Coronary artery (tissue), 2 donors: ENCODE data around the gene RBL2.

Experiments
- DNase-seq: peaks from one replicate; pipeline ENCODE4 v3.0.0-alpha.2; 2017; ENCODE audit warnings: low spot score
- H3K27ac ChIP-seq, 2 donors: fragments of 200-600 bp; sonication (generic); one replicate each; pipeline ENCODE4 v1.5.1; 2016 to 2019
- H3K4me3 ChIP-seq: fragments of 200-600 bp; sonication (generic); 2 replicates; pipeline ENCODE4 v1.5.1; 2016; ENCODE audit warnings: mild to moderate bottlenecking, moderate library complexity
- TF ChIP-seq, protein P1 (sequence below): fragments of 200-600 bp; sonication (generic); IDR thresholded peaks from one replicate; pipeline ENCODE4 v1.5.1; 2019; ENCODE audit warnings: antibody characterized with exemption

RBL2 gene

GRCh38 chr16:53523126-53523804 is 89.0 kb downstream of the RBL2 start:
- TF ChIP-seq, protein P1, sequence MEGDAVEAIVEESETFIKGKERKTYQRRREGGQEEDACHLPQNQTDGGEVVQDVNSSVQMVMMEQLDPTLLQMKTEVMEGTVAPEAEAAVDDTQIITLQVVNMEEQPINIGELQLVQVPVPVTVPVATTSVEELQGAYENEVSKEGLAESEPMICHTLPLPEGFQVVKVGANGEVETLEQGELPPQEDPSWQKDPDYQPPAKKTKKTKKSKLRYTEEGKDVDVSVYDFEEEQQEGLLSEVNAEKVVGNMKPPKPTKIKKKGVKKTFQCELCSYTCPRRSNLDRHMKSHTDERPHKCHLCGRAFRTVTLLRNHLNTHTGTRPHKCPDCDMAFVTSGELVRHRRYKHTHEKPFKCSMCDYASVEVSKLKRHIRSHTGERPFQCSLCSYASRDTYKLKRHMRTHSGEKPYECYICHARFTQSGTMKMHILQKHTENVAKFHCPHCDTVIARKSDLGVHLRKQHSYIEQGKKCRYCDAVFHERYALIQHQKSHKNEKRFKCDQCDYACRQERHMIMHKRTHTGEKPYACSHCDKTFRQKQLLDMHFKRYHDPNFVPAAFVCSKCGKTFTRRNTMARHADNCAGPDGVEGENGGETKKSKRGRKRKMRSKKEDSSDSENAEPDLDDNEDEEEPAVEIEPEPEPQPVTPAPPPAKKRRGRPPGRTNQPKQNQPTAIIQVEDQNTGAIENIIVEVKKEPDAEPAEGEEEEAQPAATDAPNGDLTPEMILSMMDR, result no peak
- Histone ChIP-seq H3K4me3 (no peak overlapping the region), H3K27ac (no peak overlapping the region)
- DNase-seq, result no peak

- TF ChIP-seq, protein P1, result no peak
- Histone ChIP-seq H3K27ac (no peak overlapping the region), H3K4me3 (no peak overlapping the region)
- DNase-seq, result no peak
Measured at GRCh38 chr16:53523971-53524548, 89.8 kb downstream of the RBL2 start.

GRCh38 chr16:53528797-53529196 is 94.5 kb downstream of the RBL2 start:
- no peak for DNase-seq
- H3K27ac ChIP-seq, result no peak overlapping the region
- no peak overlapping the region for H3K4me3 ChIP-seq
- TF ChIP-seq, protein P1, result no peak

GRCh38 chr16:53529513-53529912 is 95.2 kb downstream of the RBL2 start:
- TF ChIP-seq, protein P1, result no peak
- Histone ChIP-seq H3K27ac (no peak overlapping the region), H3K4me3 (no peak overlapping the region)
- DNase-seq, result no peak

GRCh38 chr16:53530046-53530445 is 95.8 kb downstream of the RBL2 start:
- Histone ChIP-seq H3K4me3 (no peak overlapping the region), H3K27ac (no peak overlapping the region)
- TF ChIP-seq, protein P1, result no peak
- DNase-seq, result no peak

GRCh38 chr16:53530741-53531140 is 96.5 kb downstream of the RBL2 start:
- TF ChIP-seq, protein P1, result no peak
- Histone ChIP-seq H3K4me3 (no peak overlapping the region), H3K27ac (no peak overlapping the region)
- DNase-seq, result no peak

- DNase-seq, result no peak
- TF ChIP-seq, protein P1, result no peak
- Histone ChIP-seq H3K4me3 (no peak overlapping the region), H3K27ac (no peak overlapping the region)
Measured at GRCh38 chr16:53534206-53534605, 99.9 kb downstream of the RBL2 start.
